A549 treated with DMSO at 1 μM for 4 hours (cell line): Measurements from ENCODE around the gene PDE1A. TPM values are rescaled to one million over a fixed set of nuclear protein-coding genes. Genes with fewer than 3 reads are reported as not detected.

ENCODE experiments used
- total RNA-seq: library from RNA; stranded (reverse); fragments of 200-300 nt; extraction: Qiagen RNA extraction; gene quantifications from 5 replicates; pipeline ENCODE4 v1.2.3, GENCODE V29; 2022; ENCODE audit warnings: low read depth

Gene PDE1A
- 0.09 to 0.11 TPM (median 0.10 TPM) in 4 of 5 replicates, not detected in the other for total RNA-seq

DNA sequence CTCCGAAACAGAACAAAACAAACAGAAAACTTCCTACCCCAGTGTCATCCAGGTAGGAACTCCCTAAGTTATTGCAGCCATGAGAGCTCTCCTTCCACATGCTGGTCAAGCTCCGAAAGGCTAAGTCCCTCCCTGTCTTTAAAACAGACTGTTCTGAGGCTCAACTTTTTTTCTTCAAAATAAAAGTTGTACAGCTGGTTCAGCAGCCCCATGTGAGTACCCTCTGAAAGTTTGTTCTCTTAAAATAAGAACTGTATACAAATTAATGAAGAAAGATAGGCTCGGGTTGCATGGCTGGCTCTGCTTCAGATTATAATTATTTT is at the start of gene PDE1A:
TSS of gene PDE1A (minus strand) at position 119 of the 323 bp plus-strand sequence.

